G401.6 (cell line): ENCODE measurements around the gene C12orf42.

Experiments
- FAIRE-seq: peaks from 2 replicates; lab custom pipeline; 2012; peaks lifted over from hg19 to GRCh38; lab: Jason Lieb, UNC

Gene C12orf42

GRCh38 chr12:103333676-103334075 is 162.1 kb downstream of the C12orf42 start:
- no peak for FAIRE-seq

GRCh38 chr12:103331643-103332042 is 164.1 kb downstream of the C12orf42 start:
- no peak for FAIRE-seq

- no peak for FAIRE-seq
These were observed 165.1 kb downstream of the C12orf42 start for GRCh38 chr12:103330672-103331071.

GRCh38 chr12:103327676-103328075 is 168.1 kb downstream of the C12orf42 start:
- FAIRE-seq = no peak

- FAIRE-seq = no peak
These were observed 169.6 kb downstream of the C12orf42 start for GRCh38 chr12:103326190-103326589.

- no peak for FAIRE-seq
These were observed 177.2 kb downstream of the C12orf42 start for GRCh38 chr12:103318566-103318965.

- no peak for FAIRE-seq
These were observed 178.5 kb downstream of the C12orf42 start for GRCh38 chr12:103317220-103317619.

GRCh38 chr12:103314786-103315185 is 181.0 kb downstream of the C12orf42 start:
- FAIRE-seq = no peak

- FAIRE-seq = no peak
These were observed 181.9 kb downstream of the C12orf42 start for GRCh38 chr12:103313894-103314293.

GRCh38 chr12:103312742-103313354 is 182.9 kb downstream of the C12orf42 start:
- no peak for FAIRE-seq

- FAIRE-seq = no peak
These were observed 185.1 kb downstream of the C12orf42 start for GRCh38 chr12:103310546-103311270.

- FAIRE-seq = no peak
These were observed 187.4 kb downstream of the C12orf42 start for GRCh38 chr12:103308396-103308795.

- no peak for FAIRE-seq
These were observed 192.3 kb downstream of the C12orf42 start for GRCh38 chr12:103303484-103303883.

GRCh38 chr12:103301642-103302591 is 193.9 kb downstream of the C12orf42 start:
- no peak for FAIRE-seq

GRCh38 chr12:103288016-103288415 is 207.8 kb downstream of the C12orf42 start:
- no peak for FAIRE-seq

GRCh38 chr12:103282124-103282523 is 213.6 kb downstream of the C12orf42 start:
- FAIRE-seq = no peak

- FAIRE-seq = no peak
These were observed 216.3 kb downstream of the C12orf42 start for GRCh38 chr12:103279444-103279843.

GRCh38 chr12:103278329-103278728 is 217.4 kb downstream of the C12orf42 start:
- FAIRE-seq = no peak

GRCh38 chr12:103273645-103274044 is 222.1 kb downstream of the C12orf42 start:
- no peak for FAIRE-seq

- no peak for FAIRE-seq
These were observed 222.8 kb downstream of the C12orf42 start for GRCh38 chr12:103272949-103273348.

GRCh38 chr12:103269946-103270345 is 225.8 kb downstream of the C12orf42 start:
- no peak for FAIRE-seq

- FAIRE-seq = no peak
These were observed 226.8 kb downstream of the C12orf42 start for GRCh38 chr12:103268831-103269514.
